Measurements from ENCODE around the gene BCL7A. TPM values are rescaled to one million over a fixed set of nuclear protein-coding genes. Genes with fewer than 3 reads are reported as not detected.

Gene BCL7A
- total RNA-seq, 1 donor from 2014 or later, result 15.1 TPM

DNA sequence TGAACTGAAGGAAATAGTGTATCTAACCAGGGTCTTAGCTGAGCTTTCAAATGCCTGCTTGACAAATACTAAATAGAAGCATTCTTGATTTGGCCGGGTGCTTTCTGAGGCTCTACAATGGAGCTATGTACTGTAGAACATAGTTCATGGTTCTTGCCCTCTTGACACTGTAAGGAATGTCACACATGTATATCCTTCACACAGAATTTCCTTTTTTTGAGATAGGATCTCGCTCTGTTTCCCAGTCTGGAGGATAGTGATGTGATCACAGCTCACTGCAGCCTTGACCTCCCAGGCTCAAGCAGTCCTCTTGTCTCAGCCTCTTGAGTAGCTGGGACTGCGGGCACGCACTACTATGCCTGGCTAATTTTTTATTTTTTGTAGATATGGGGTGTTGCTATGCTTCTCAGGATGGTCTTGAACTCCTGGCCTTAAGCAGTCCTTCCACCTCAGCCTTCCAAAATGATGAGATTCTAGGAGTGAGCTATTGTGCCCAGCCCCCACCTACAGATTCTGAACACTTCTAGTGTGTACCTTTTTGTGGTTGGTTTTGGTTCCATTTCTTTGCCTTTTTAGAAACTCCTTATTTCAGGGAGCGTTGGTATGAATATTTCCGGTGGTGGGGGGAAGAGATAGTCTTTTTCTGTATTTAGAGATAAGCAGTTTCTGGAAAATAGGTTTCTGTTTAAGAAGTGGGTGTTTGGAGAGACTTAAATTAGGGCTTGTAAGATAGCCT, 61.1 kb downstream of the BCL7A start:
- DNase-seq (peak; percentile 9), ATAC-seq (ENCODE audit: poor library complexity) (no peak)
- intact Hi-C loops (cut with DNase I), result no loop called here

DNA sequence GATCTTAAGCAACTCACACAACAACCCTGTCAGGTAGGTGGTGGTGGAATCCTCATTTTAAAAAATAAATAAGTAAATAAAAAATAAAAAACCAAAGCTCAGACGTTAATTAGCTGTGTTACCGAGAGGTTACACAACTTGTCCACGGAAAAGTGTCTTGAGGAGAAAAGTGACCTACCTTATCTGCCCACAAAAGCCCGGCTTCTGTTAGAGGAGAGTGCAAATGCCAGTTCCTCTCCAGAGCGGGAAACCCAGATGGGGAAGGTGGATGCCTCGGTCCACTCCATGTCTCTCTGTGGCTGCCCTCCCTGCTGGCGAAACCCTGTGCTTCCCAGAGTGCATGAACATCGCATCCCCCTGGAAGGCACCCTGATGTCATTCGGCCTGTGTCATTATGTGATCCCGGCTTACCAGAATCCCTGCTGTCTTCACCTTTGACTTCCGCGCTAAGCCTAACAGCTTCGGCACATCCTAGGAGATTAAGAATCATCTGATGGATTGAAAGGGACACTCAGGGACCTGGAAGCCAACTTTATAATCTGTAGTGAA, 63.2 kb downstream of the BCL7A start:
- peak; percentile 24 for DNase-seq
- ATAC-seq (ENCODE audit: poor library complexity), result no peak
- intact Hi-C loops (cut with DNase I), result no loop called here

DNA sequence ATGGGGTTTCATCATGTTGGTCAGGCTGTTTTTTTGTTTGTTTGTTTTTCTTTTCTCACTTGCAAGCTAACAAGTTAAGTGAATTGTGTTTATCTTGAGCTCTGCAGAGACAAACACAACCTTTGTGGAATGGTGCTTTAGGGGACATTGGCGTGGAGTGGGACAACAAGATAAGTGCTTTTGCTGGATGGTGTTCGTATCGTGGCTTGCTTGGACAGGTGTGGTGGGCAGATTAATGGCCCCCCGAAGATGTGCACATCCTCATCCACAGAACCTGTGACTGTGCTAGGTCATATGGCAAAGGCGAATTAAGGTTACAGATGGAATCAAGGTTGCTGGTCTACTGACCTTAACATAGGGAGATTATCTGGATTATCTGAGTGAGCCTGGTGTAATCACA, 63.9 kb downstream of the BCL7A start:
- no peak for ATAC-seq (ENCODE audit: poor library complexity)
- intact Hi-C loops (cut with DNase I), result no loop called here
- DNase-seq, result no peak

DNA sequence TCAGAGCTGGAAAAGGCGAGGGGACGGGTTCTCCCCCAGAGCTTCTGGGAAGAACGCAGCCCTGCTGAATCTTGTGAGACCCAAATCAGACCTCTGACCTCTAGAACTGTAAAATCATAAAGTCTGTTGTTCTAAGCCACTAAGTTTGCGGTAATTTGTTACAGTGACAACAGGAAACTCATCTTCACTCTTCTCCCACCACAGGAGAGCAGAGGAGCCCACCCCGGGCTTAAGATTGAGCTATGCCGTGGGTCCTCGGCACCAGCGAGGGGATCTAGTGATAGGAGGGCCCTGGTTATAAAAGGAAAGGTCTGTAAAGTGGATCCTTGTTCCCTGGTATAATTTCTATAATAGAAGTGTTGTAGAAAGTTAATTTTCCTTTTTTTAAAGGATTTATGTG, 64.4 kb downstream of the BCL7A start:
- ATAC-seq (ENCODE audit: poor library complexity) (no peak), DNase-seq (peak; percentile 9)
- intact Hi-C loops (cut with DNase I), result no loop called here

DNA sequence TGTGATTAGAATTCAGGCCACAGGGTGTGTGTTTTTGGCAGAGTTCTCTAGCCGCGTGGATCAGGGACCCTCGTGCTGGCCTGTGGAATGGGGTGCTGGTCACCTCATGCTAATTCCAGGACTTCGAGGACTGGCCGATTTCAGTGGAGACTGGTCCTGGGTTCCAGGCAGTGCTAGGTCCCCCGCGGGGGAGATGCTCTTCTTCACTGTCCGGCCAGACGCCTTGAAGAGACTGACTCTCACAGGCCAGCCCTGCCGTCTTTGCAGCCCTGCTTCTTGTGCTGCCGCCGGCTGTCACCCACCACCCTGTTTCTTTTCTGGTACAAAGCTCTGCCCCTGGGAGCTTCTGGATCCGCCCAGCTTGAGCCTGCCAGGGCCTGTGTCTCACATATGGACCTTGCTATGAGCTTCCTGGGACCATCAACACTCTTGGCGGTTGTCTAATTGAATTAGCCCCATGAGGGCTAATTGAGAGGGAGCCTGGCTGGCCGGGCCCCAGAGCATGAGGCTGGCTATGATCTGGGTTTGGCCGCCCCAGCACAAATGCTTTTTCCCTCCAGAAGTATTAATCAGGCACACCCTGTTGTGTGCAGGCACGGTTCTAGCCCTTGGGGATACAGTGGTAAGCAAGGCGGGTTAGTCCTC, 65.1 kb downstream of the BCL7A start:
- peak; percentile 68 for DNase-seq
- intact Hi-C loops (cut with DNase I), result no loop called here
- peak; percentile 50 for ATAC-seq (ENCODE audit: poor library complexity)

DNA sequence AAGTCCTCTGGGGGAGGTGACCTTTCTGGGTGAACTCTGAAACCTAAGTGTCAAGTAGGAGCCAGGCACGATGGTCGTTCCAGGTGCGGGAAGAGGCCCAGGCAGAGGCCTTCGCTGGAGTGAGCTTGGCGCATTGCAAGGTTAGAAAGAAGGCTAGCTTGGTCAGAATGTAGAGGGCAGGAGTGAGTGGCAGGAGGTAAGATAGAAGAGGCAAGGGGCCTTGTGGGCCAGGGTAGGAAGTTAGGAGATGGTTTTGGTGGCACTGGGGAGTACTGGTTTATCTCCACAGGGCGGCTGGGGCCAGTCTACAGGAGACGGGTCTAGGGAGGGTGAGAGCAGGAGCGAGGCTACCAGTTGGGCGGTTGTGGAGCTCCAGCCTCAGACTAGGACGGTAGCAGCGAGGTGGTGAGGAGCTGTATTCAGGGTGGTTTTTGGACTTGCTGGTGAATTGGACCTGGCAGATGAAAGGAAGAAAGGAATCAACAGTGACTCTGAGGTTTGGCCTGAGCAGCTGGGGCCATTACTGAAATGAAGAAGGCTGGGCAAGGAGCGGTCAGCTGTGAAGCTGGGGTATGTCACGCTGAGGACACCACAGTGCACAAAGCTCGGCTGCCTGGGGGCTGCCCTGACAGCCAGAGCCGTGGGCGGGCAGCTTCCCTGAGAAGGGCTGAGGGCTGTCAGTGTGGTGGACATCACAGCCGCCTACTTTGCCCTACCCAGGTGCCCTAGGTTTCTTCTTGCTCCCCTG, 65.9 kb downstream of the BCL7A start:
- peak; percentile 26 for DNase-seq
- no peak for ATAC-seq (ENCODE audit: poor library complexity)
- intact Hi-C loops (cut with DNase I), result no loop called here

DNA sequence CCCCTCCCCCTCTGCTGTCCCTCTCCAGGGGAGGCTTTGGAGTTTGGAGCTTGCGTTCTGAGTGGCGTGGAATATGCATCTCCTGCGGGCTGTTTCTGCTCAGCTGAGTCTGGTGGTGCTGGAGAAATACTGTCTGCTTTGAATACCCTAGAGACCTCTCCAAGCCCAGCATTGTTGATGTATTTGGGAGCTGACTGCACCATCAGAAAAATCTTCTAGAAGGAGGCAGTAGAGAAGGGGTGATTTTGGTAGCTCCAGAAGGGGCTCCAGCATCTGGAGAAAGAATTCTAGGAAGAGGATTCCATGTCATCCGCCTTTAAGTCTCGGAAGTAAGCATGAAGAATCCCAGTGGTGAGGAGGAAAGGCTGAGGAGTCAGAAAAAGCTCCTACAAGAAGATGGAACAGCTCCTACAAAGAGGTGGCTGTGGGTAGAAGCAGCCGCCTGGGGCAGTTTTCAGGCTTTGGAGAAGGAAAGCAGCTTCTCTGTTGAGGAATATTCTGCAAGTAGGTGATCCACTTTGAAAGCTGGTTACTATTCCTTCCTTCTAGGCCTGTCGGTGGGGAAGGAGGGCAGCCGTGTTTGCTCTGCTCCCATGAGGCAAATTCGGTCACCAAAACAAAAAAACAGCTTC, 66.6 kb downstream of the BCL7A start:
- no peak for ATAC-seq (ENCODE audit: poor library complexity)
- DNase-seq, result peak; percentile 10
- intact Hi-C loops (cut with DNase I), result no loop called here

DNA sequence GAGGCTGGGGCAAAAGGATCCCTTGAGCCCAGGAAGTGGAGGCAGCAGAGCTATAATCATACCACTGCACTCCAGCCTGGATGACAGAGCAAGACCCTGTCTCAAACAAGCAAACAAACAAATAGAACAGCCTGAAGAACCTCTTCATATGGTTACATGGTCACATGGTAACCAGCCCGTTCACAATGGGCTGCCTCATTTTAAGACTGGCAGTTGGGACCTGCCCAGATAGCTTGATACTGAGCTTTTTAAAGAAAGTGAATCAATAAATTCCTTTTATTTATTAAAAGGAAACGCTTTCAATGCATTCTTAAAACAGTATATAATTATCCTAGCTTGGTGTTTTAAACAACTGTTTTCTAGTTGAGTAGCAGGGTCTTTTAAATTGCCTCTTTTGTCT, 67.4 kb downstream of the BCL7A start:
- ATAC-seq (ENCODE audit: poor library complexity), result no peak
- intact Hi-C loops (cut with DNase I), result no loop called here
- DNase-seq, result no peak

DNA sequence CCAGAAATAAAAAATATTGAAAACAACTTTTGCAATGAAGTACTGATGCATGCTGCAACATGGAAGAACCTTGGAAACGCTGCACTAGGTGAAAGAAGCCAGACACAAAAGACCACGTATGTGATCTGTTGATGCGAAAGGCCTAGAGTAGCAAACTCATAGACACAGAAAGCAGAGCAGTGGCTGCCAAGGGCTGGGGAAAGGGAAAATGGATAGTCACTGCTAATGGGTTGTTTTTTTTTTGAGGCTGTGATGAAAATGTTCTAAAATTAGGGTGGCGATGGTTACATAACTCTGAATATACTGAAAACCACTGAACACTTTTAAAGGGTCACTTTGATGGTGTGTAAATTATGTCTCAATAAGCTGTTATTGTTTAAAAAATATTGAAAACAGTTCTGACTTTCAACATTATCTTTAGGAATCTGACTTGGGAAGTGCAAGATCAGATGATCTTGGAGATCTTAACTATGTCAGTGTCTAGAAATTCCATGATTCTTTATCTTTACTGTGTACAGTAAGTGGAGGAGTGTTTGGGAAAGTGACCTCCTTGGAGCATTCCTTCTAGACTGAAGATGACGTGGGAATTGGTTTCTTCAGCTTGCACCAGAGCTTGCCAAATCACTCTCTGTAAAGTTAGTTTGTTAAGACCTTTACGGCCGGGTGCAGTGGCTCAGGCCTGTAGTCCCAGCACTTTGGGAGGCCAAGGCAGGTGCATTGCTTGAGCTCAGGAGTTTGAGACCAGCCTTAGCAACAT, 69.3 kb downstream of the BCL7A start:
- intact Hi-C loops (cut with DNase I), result no loop called here
- ATAC-seq (ENCODE audit: poor library complexity), result peak; percentile 43

DNA sequence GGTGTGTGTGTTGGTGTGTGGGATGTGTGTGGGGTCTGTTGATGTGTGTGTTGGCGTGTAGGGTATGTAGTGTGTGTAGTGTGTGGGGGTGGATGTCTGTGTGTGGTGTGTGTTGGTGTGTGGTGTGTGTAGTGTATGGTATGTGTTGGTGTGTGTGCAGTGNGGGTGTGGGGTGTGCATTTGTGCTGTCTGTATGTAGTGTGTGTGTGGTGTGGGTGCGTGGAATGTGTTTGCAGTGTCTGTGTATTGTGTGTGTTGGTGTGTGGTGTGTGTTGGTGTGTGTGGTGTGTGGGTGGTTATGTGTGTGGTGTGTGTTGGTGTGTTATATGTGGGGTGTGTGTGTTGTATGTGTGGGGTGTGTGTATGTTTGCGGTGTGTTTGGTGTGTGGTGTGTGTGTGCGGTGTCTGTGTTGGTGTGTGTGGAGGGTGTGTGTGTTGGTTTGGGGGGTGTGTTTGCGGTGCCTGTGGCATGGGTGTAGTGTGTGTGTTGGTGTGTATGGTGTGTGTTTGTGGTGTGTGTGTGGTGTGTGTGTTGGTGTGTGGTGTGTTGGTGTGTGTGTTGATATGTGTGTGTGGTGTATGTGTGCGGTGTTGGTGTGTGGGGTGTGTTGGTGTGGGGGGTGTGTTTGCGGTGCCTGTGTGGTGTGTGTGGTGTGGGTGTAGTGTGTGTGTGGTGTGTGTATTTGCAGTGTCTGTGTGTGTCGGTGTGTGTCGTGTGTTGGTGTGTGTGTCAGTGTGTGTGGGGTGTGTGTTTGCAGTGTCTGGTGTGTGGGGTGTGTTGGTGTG, 71.6 kb downstream of the BCL7A start:
- no peak for ATAC-seq (ENCODE audit: poor library complexity)
- intact Hi-C loops (cut with DNase I), result no loop called here
- no peak for DNase-seq

More for the DNA sequence above, 69.3 kb downstream of the BCL7A start:
- DNase-seq, result peak; percentile 46

DNA sequence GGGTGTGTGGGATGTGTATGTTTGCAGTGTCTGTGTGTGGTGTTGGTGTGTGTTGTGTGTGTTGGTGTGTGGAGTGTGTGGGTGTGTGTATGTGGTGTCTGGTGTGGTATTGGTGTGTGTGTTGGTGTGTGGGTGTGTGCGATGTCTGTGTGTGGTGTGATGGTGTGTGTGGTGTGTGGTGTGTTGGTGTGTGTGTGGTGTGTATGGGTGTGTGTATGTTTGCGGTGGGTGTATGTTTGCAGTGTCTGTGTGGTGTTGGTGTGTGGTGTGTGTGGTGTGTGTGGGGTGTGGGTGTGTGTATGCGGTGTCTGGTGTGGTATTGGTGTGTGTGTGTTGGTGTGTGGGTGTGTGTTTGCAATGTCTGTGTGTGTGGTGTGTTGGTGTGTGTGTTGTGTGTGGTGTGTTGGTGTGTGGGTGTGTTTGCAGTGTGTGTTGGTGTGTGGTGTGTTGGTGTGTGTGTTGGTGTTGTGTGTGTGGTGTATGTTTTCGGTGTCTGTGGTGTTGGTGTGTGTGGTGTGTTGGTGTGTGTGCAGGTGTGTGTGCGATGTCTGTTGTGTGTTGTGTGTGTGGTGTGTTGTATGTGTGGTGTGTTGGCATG, 72.6 kb downstream of the BCL7A start:
- intact Hi-C loops (cut with DNase I), result no loop called here
- ATAC-seq (ENCODE audit: poor library complexity) (no peak), DNase-seq (no peak)

DNA sequence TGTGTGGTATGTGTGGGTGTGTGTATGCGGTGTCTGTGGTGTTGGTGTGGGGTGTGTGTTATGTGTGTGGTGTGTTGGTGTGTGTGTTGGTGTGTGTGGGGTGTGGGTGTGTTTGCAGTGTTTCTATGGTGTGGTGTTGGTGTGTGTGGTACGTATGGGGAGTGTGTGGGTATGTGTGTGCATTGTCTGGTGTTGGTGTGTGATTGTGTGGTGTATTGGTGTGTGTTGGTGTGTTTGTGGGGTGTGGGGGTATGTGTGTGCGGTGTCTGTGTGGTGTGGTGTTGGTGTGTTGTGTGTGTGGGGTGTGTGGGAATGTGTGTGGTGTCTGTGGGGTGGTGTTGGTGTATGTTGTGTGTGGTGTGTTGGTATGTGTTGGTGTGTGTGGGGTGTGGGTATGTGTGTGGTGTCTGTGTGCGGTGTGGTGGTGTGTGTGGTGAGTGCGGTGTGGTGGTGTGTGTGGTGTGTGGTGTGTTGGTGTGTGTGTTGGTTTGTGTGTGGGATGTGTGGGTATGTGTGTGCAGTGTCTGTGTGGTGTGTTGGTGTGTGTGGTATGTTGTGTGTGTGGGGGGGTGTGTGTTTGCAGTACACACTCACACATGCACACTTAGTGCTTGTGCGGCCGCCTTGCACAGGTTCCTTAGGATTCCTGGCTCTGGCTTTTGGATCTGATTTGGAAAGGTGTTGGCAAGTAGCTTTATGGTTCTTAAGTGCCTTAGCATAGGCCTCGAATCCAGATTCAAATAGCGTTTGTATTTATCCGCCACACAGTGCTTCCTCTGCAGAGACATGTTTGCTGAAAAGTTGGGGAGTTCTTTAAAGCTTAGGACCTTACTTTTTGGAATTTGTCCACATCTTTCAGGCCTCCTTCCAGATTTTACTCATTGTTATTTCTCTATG, 73.3 kb downstream of the BCL7A start:
- intact Hi-C loops (cut with DNase I), result no loop called here
- ATAC-seq (ENCODE audit: poor library complexity) (no peak), DNase-seq (no peak)

DNA sequence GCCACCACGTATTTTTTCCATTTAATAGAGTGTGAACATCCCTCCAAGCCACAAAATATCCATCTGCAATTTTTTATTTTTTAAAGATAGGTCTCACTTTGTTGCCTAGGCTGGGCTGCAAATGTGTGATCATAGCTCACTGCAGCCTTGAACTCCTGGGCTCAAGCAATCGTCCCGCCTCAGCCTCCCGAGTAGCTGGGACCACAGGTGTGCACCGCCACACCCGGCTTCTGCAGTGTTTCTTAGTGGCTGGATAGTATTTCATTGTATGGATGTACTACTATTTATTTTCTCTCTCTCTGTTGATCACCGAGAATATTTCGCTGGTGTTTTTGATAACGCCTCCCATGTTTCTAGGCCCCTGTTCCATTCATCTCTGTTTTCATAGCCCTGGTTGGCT, 74.3 kb downstream of the BCL7A start:
- intact Hi-C loops (cut with DNase I), result no loop called here
- DNase-seq (no peak), ATAC-seq (ENCODE audit: poor library complexity) (no peak)

DNA sequence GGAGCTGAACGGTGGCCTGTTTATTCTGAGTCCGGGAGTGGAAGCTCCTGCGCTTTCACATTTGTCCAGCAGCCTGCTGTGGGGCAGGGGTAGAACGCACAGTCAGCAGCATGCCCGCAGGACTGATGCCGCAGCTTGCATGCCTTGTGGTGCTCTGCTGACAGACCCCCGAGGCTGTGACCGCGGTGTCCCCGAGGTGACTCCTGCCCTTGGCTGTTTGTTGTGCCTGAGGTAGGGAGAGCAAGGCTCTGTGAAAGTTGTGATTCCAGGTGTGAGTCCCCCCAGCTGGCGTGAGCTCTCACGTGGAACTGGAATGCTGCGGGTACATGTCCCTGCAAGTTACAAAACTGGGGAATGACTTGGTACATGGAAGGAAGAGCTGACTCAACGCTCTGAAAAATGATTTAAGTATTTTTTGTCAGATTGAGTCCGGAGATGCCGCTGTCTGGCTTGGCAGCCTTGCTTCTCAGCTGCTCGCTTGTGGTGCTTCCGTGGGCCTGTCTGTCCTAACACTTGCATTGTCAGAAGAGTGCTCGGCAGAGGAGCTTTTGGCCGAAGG, 75.0 kb downstream of the BCL7A start:
- intact Hi-C loops (cut with DNase I), result no loop called here
- ATAC-seq (ENCODE audit: poor library complexity), result no peak

DNA sequence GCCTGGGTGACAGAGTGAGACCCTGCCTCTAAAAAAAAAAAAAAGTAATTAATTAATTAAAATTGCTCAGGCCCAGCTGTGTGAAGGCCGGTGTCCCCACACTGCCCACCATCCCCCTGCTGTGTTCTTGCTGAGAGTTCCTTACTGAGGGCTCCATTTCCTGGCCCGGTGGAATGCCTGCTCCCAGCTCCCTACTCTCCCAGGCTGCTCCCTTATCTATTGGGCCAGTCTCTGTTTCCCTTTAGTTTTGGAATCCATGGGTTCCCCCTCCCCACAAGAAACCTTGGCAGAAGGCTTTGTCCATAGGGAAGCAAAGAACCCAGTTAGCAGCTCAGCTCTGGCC, 75.9 kb downstream of the BCL7A start:
- peak; percentile 48 for ATAC-seq (ENCODE audit: poor library complexity)
- intact Hi-C loops (cut with DNase I), result no loop called here

More for the DNA sequence above, 75.0 kb downstream of the BCL7A start:
- no peak for DNase-seq

More for the DNA sequence above, 75.9 kb downstream of the BCL7A start:
- no peak for DNase-seq
